Measurements from ENCODE around the gene MED1. TPM values are rescaled to one million over a fixed set of nuclear protein-coding genes. Genes with fewer than 3 reads are reported as not detected.
"Not testable (repeated sequence)": the region's sequence is repeated elsewhere in the genome, so short reads cannot be mapped to it uniquely, and the experiment has no call there.

The MED1 gene
- 10 to 100 TPM; 51.8 to 55.0 TPM for total RNA-seq

GRCh38 chr17:39450847-39451581 lies at the start of gene MED1:
Gene MED1, minus strand, starts transcription at chr17:39451263. Its CDS starts 201 bp downstream, at chr17:39451062.
- POLR2A ChIA-PET = interaction anchor here (0.5 to 3.9 kb wide), 12 partner anchors 9 to 1131 kb away, joined by 3 to 122 read pairs (median 4); partner anchors contain the start of genes CDK12, FBXL20 and LASP1
- ATAC-seq (ENCODE audit: low read depth) (peak; percentile 97), DNase-seq (peak; percentile 88)
- Mint-ChIP-seq H3K9me3 (no peaks in the 10 kb centered on the region), H3K4me1 (peaks cover 9% of the 10 kb centered on the region), H3K27ac (peak within 1 kb of the TSS; percentile 93), H3K27me3 (no peaks in the 10 kb centered on the region), H3K4me3 (peak within 1 kb of the TSS; percentile 98), H3K36me3 (peaks cover 5% of the 10 kb centered on the region)

GRCh38 chr17:39496921-39497320 lies 45.9 kb upstream of the MED1 start:
- H3K9me3 Mint-ChIP-seq; H3K4me1 Mint-ChIP-seq; DNase-seq; POLR2A ChIA-PET; H3K27ac Mint-ChIP-seq; H3K4me3 Mint-ChIP-seq; H3K27me3 Mint-ChIP-seq; ATAC-seq (ENCODE audit: low read depth): not testable (repeated sequence)
- H3K36me3 Mint-ChIP-seq = peaks cover 22% of the 10 kb centered on the region

- no peak for DNase-seq
- no peaks in the 10 kb centered on the region for H3K27me3 Mint-ChIP-seq
- H3K4me1 Mint-ChIP-seq = no peaks in the 10 kb centered on the region
- no peak overlapping the region for H3K4me3 Mint-ChIP-seq
- H3K27ac Mint-ChIP-seq = no peak overlapping the region
- ATAC-seq (ENCODE audit: low read depth) = no peak
- POLR2A ChIA-PET = interaction anchor here (0.7 to 1.6 kb wide), 2 partner anchors 26 to 74 kb away, joined by 6 to 8 read pairs; partner anchors contain the start of gene CDK12
- H3K36me3 Mint-ChIP-seq = peaks cover 7% of the 10 kb centered on the region
- no peaks in the 10 kb centered on the region for H3K9me3 Mint-ChIP-seq
Observed at GRCh38 chr17:39487946-39488345, 36.9 kb upstream of the MED1 start.

GRCh38 chr17:39487490-39487889 lies 36.4 kb upstream of the MED1 start:
- not testable (repeated sequence) for ATAC-seq (ENCODE audit: low read depth); H3K27ac Mint-ChIP-seq; H3K9me3 Mint-ChIP-seq; H3K27me3 Mint-ChIP-seq; H3K36me3 Mint-ChIP-seq; DNase-seq; H3K4me1 Mint-ChIP-seq; H3K4me3 Mint-ChIP-seq
- POLR2A ChIA-PET = interaction anchor here (0.7 to 1.6 kb wide), 2 partner anchors 26 to 75 kb away, joined by 6 to 8 read pairs; partner anchors contain the start of gene CDK12

GRCh38 chr17:39486242-39486641 lies 35.2 kb upstream of the MED1 start:
- POLR2A ChIA-PET = no interaction called here
- Mint-ChIP-seq H3K27ac (no peak overlapping the region), H3K36me3 (peaks cover 5% of the 10 kb centered on the region), H3K27me3 (no peaks in the 10 kb centered on the region), H3K4me3 (no peak overlapping the region), H3K4me1 (no peaks in the 10 kb centered on the region), H3K9me3 (no peaks in the 10 kb centered on the region)
- no peak for DNase-seq
- ATAC-seq (ENCODE audit: low read depth) = no peak

GRCh38 chr17:39485555-39485954 lies 34.5 kb upstream of the MED1 start:
- H3K4me1 Mint-ChIP-seq = no peaks in the 10 kb centered on the region
- no peak overlapping the region for H3K27ac Mint-ChIP-seq
- ATAC-seq (ENCODE audit: low read depth) (no peak), DNase-seq (no peak)
- no peak overlapping the region for H3K4me3 Mint-ChIP-seq
- no peaks in the 10 kb centered on the region for H3K9me3 Mint-ChIP-seq
- H3K27me3 Mint-ChIP-seq = no peaks in the 10 kb centered on the region
- POLR2A ChIA-PET = no interaction called here
- H3K36me3 Mint-ChIP-seq = peaks cover 6% of the 10 kb centered on the region

- Mint-ChIP-seq H3K36me3 (peaks cover 9% of the 10 kb centered on the region), H3K9me3 (no peaks in the 10 kb centered on the region), H3K27ac (no peak overlapping the region), H3K4me1 (no peaks in the 10 kb centered on the region), H3K27me3 (no peaks in the 10 kb centered on the region), H3K4me3 (no peak overlapping the region)
- ATAC-seq (ENCODE audit: low read depth) = no peak
- POLR2A ChIA-PET = interaction anchor here (1.0 kb wide), 1 partner anchor 23 kb away, joined by 3 read pairs; the partner anchor contains the start of gene CDK12
- DNase-seq = no peak
Observed at GRCh38 chr17:39484178-39484577, 33.1 kb upstream of the MED1 start.

GRCh38 chr17:39483506-39483905 lies 32.4 kb upstream of the MED1 start:
- no peaks in the 10 kb centered on the region for H3K27me3 Mint-ChIP-seq
- no peaks in the 10 kb centered on the region for H3K4me1 Mint-ChIP-seq
- ATAC-seq (ENCODE audit: low read depth) (no peak), DNase-seq (no peak)
- H3K4me3 Mint-ChIP-seq = no peak overlapping the region
- H3K36me3 Mint-ChIP-seq = peaks cover 10% of the 10 kb centered on the region
- H3K9me3 Mint-ChIP-seq = no peaks in the 10 kb centered on the region
- POLR2A ChIA-PET = interaction anchor here (1.0 kb wide), 1 partner anchor 22 kb away, joined by 3 read pairs; the partner anchor contains the start of gene CDK12
- H3K27ac Mint-ChIP-seq = no peak overlapping the region

- not testable (repeated sequence) for H3K4me1 Mint-ChIP-seq; ATAC-seq (ENCODE audit: low read depth); DNase-seq; H3K4me3 Mint-ChIP-seq; H3K27me3 Mint-ChIP-seq; H3K9me3 Mint-ChIP-seq; H3K27ac Mint-ChIP-seq
- peaks cover 16% of the 10 kb centered on the region for H3K36me3 Mint-ChIP-seq
- POLR2A ChIA-PET = interaction anchor here (0.6 to 1.5 kb wide), 3 partner anchors 16 to 19 kb away, joined by 3 to 5 read pairs (median 3); partner anchors contain the start of gene CDK12
Observed at GRCh38 chr17:39479631-39480030, 28.6 kb upstream of the MED1 start.

- Mint-ChIP-seq H3K36me3 (peaks cover 16% of the 10 kb centered on the region), H3K9me3 (no peaks in the 10 kb centered on the region), H3K27ac (no peak overlapping the region), H3K4me1 (peaks cover 3% of the 10 kb centered on the region), H3K4me3 (no peak overlapping the region), H3K27me3 (no peaks in the 10 kb centered on the region)
- ATAC-seq (ENCODE audit: low read depth) (no peak), DNase-seq (no peak)
- POLR2A ChIA-PET = no interaction called here
Observed at GRCh38 chr17:39473310-39473709, 22.2 kb upstream of the MED1 start.

GRCh38 chr17:39468610-39469009 lies 17.5 kb upstream of the MED1 start:
- H3K4me3 Mint-ChIP-seq; ATAC-seq (ENCODE audit: low read depth); POLR2A ChIA-PET; H3K27ac Mint-ChIP-seq; H3K27me3 Mint-ChIP-seq; DNase-seq; H3K9me3 Mint-ChIP-seq: not testable (repeated sequence)
- Mint-ChIP-seq H3K4me1 (peaks cover 28% of the 10 kb centered on the region), H3K36me3 (peaks cover 19% of the 10 kb centered on the region)

- Mint-ChIP-seq H3K4me1 (peaks cover 34% of the 10 kb centered on the region), H3K36me3 (peaks cover 18% of the 10 kb centered on the region), H3K4me3 (peak overlapping the region; percentile 96)
- H3K27ac Mint-ChIP-seq; H3K9me3 Mint-ChIP-seq; ATAC-seq (ENCODE audit: low read depth); H3K27me3 Mint-ChIP-seq: not testable (repeated sequence)
- POLR2A ChIA-PET = interaction anchor here (0.7 to 5.1 kb wide), 2 partner anchors 13 to 663 kb away, joined by 3 to 122 read pairs; partner anchors contain the start of gene MED1
- peak; percentile 23 for DNase-seq
Observed at GRCh38 chr17:39464639-39465181, 13.6 kb upstream of the MED1 start.

- H3K9me3 Mint-ChIP-seq = no peaks in the 10 kb centered on the region
- DNase-seq = peak; percentile 37
- H3K4me3 Mint-ChIP-seq = peak overlapping the region; percentile 96
- H3K27ac Mint-ChIP-seq = peak overlapping the region; percentile 99
- POLR2A ChIA-PET = interaction anchor here (0.6 to 5.1 kb wide), 9 partner anchors 9 to 826 kb away, joined by 3 to 122 read pairs (median 5); partner anchors contain the start of genes FBXL20 and MED1
- no peaks in the 10 kb centered on the region for H3K27me3 Mint-ChIP-seq
- peaks cover 34% of the 10 kb centered on the region for H3K4me1 Mint-ChIP-seq
- ATAC-seq (ENCODE audit: low read depth) = no peak
- H3K36me3 Mint-ChIP-seq = peaks cover 18% of the 10 kb centered on the region
Observed at GRCh38 chr17:39462631-39463375, 11.7 kb upstream of the MED1 start.

Measured in activated naive CD8-positive, alpha-beta T cell treated with anti-CD3 and anti-CD28 coated beads, Interleukin-2, amount 10 ng/mL, durations not matched to agents 7 days and 5 days (primary cell).